Ureter (tissue), 1 donor: ENCODE measurements around the gene CDK15. TPM values are rescaled to one million over a fixed set of nuclear protein-coding genes. Genes with fewer than 3 reads are reported as not detected.
"Not testable (repeated sequence)": the region's sequence is repeated elsewhere in the genome, so short reads cannot be mapped to it uniquely, and the experiment has no call there.

Experiments used
- DNase-seq: peaks from one replicate; pipeline ENCODE4 v3.0.0-alpha.2; 2020; ENCODE audit warnings: low spot score
- total RNA-seq: library from RNA; stranded (reverse); gene quantifications from one replicate; pipeline ENCODE4 v1.2.4, GENCODE V29; 2023
- donor health status: DM: yes; HTN: yes; CAD: no.

The CDK15 gene
- total RNA-seq, 1 donor from 2014 or later: 2.3 TPM

GRCh38 chr2:201789395-201789794 is 16.9 kb upstream of the CDK15 start:
- no peak for DNase-seq

DNA sequence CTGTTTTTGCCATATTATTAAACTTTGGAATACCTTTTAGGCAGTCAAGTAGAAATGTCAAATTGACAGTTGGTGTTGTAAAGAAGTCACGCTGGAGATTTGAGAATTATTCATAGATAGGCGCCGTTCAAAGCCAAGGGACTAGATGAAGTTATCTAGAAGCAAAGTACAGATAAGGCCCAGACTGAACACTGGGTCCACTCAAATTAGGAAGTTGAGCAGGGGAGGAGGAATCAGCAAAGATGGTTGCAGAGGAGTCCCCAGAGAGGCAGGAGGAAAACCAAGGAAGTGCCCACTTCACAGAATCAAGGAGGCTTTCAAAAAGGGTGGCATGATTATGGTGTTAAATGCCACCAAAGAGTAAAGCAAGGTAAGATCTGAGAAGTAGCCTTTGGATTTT is 16.0 kb upstream of the CDK15 start:
- DNase-seq: no peak

DNA sequence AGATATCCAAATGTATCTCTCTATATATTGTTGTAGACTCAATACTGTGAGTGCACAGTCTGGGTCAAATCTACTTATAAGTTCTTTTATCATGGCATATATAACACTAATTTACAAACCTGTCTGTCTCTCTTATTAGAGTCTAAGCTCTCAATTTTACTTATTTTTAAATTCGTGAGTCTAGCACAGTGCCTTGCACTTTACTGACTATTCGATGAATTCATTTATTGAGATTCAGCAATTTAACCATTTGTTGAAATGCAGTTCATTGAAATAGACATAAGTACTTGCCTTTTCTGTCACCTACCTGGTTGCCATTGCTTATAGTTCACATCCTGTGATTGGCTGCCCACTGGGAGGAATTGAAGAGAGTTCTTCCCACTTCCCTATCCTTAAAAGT is 15.3 kb upstream of the CDK15 start:
- no peak for DNase-seq

DNA sequence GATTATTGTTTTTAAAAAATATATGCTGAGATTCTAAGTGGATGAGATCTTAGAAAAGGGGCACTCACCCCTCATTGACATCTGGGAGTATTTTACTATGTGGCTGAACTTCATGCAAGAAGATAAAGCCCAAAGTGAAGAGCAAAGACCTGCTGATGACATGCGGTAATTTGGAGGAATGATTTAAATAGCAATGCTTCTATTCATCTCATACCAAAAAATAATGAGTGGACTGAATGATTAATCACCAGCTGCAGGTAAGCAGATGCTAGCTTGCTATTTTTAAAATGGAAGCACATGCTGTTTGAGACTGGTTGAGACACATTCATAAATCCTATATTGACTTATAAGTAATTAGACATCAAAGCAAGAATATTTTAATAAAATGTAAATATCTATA is 12.7 kb upstream of the CDK15 start:
- no peak for DNase-seq

GRCh38 chr2:201794294-201794693 is 12.0 kb upstream of the CDK15 start:
- DNase-seq: no peak

- no peak for DNase-seq
Observed at GRCh38 chr2:201795607-201796477, 10.5 kb upstream of the CDK15 start.

DNA sequence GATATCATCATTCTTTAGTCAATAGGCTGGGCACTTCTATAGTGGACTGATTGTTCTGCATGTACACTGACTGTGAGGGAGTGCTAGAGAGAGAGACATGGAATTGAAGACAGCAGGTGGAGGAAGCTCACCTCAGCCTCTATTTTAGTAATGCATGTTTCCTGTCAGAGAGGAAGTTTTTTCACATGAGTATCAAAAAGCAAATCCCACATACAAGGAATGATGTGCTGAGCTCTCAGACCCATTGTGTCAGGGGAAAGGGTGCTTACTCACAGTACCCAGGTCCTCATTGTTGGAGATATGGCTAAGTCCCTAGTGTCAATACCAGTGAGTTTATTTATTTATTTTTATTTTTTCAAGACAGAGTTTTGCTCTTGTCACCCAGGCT is 9.9 kb upstream of the CDK15 start:
- DNase-seq: no peak

- no peak for DNase-seq
Observed at GRCh38 chr2:201797175-201797840, 9.0 kb upstream of the CDK15 start.

GRCh38 chr2:201798252-201798913 is 8.0 kb upstream of the CDK15 start:
- no peak for DNase-seq

DNA sequence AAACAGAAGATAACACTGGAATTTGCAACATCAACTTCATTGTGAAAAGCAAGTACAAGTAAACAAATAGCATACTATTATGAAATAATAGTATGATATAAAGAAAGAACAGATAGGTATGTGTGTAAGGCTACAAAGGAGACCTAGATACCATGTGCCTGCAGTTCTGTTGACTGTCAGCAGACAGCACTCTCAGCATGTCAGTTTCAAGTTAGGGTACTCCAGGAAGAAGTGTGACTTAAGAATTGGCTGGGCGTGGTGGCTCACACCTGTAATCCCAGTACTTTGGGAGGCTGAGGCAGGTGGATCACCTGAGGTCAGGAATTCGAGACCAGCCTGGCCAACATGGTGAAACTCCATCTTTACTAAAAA is 7.4 kb upstream of the CDK15 start:
- not testable (repeated sequence) for DNase-seq

DNA sequence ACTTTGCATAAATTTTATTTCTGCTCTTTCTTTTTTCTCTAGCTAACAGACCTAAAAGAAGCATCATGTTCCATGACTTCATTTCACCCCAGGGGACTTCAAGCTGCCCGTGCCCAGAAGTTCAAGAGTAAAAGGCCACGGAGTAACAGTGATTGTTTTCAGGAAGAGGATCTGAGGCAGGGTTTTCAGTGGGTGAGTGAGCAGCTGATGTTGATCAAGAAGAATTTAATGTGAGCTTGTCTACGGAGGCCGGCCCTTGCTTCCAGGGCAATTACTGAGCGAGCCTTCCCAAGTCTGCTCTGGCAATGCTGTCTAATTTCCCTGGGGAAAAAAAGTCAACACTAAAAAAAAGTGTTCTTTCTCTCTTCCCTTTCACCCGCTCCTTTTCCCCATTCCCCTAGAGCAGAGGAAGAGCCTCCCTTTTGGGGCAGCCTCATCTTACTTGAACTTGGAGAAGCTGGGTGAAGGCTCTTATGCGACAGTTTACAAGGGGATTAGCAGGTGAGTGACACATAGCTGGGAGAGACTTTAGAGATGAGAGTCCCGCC is 1.2 kb downstream of the CDK15 start:
- DNase-seq: peak; percentile 53

- no peak for DNase-seq
Observed at GRCh38 chr2:201808027-201808426, 1.7 kb downstream of the CDK15 start.

GRCh38 chr2:201809633-201810032 is 3.3 kb downstream of the CDK15 start:
- no peak for DNase-seq

- not testable (repeated sequence) for DNase-seq
Observed at GRCh38 chr2:201810604-201811003, 4.3 kb downstream of the CDK15 start.

DNA sequence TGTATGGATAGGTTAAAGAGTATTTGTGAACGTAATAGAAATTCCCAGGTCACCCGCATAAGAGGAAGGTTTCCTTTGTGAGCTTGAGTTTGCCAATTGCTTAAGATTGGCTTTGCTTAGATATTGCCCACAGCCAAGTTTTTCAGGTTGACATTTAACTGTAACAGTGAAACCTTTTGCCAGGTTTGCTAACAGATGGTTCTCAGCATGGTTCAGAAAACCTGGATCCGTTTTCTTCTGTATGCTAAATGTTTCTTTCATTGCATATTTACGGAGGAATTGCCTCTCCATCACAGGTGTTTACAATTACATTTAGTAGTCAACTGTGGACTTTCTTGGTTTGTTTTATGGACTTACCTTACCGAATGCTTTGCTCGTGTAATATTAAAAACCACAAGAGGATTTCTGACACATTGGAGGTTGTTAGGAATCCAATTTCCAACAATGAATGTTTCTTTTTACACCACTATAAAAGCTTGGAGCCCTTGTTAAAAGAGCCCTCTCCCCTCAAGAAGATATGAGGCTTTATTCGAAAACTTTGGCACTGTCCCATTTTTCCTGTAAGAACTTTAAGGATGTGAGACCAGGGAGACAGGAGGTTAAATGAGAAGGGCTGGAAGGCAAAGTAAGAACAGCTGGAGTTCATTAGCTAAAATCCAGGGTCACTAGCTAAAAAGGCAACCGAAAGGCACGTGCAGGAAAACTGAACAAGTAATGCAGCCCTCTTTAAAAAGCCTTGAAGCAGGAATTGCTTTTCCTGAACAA is 7.8 kb downstream of the CDK15 start:
- DNase-seq: no peak

- DNase-seq: no peak
Observed at GRCh38 chr2:201816657-201817575, 10.6 kb downstream of the CDK15 start.

DNA sequence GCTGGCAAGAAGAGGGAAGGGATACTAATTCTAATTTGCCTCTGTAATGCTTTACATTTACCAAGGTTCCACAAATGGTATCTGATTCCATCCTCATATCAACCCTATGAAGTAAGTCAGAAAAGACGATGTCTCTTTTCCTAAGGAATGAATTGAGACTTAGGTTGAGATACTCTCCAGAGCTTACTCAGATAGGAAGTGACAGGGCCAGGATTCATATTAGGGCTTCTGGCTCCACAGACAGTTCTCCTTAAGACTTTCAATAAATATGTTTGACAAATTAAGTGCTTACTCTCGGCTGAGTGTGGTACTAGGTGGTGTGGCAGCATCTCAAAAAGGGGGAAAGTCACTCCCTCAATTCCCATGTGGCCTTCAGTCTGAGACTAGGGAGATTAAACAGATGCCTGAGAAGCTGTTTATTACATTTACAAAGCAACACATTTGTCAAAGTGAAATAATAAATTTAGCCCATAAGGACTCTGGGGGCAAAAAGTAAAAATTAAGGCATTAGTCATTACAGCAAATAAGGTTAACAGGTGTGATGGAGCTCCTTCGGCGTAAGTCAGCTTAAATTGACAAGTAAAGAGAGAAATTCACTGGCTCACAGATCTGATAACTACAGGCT is 14.2 kb downstream of the CDK15 start:
- DNase-seq: no peak

DNA sequence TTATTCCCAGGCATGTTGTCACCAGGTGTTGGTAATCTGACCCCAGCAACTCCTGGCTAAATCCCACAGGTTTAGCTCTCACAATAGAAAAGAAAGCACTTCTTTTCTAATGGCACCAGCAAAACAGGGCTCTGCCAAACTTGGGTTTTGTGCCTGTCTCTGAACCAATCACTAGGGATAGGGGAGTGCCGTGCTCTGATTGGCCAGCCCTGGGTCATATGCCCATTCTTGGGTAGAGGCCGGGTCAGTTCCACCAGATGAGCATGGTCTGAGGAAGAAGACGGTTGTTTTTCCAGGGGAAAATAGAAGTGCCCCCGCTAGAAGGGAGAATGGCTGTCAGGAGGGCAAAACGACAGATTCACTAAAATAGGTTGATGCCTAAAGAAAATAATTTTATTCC is 14.7 kb downstream of the CDK15 start:
- no peak for DNase-seq

DNA sequence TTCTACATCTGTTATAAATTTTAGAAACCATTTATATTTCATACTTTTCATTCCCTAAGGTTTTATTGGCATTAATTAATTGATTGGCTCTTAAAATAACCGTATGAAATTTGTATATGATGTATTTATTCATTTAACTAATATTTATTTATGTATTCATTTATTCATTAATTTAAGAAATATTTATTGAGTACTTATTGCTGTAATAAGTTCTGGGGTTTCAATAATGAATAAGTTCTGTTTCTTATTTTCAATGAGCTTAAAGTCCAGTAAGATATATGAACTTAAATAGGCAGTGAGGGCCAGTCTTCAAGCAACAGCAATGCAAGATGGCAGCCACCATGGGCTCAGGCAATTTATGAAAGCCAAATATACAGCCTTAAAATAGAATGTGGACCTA is 17.9 kb downstream of the CDK15 start:
- no peak for DNase-seq

DNA sequence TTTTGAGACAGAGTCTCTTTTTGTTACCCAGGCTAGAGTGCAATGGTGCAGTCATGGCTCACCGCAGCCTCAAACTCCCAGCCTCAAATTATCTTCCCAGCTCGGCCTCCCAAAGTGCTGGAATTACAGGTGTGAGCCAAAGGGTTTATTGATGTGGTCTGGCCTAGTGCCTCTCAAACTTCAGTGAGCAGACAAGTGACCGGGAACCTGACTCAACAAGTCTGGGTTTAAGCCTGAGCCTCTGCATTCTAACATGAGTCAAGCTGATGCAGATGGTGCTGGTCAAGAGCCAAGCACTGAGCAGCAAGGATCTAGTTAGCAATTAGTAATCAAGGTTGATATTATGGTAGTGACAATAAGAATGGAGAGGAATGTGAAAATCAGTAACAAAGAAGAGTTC is 21.3 kb downstream of the CDK15 start:
- DNase-seq: no peak
